ENCODE measurements around the gene CIROP.

Gene CIROP

DNA sequence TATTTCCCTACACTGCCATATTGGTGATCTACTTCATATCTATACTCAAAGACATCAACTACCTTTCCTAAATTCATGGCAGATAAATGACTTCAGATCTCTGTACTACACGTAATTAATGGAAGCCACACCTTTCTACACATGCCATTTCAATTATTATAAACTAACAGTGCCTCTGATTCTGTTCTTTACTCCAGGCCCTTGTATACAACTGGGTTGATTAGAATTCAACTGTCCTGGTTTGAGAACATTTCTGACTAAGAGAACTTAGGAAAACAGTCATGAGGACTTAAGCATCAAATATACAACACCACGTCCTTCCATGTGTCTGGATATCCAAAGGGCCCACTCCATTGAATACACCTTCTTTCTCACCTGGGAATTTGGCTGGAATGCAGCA lies 11.7 kb downstream of the CIROP start:
- DNase-seq = no peak

DNA sequence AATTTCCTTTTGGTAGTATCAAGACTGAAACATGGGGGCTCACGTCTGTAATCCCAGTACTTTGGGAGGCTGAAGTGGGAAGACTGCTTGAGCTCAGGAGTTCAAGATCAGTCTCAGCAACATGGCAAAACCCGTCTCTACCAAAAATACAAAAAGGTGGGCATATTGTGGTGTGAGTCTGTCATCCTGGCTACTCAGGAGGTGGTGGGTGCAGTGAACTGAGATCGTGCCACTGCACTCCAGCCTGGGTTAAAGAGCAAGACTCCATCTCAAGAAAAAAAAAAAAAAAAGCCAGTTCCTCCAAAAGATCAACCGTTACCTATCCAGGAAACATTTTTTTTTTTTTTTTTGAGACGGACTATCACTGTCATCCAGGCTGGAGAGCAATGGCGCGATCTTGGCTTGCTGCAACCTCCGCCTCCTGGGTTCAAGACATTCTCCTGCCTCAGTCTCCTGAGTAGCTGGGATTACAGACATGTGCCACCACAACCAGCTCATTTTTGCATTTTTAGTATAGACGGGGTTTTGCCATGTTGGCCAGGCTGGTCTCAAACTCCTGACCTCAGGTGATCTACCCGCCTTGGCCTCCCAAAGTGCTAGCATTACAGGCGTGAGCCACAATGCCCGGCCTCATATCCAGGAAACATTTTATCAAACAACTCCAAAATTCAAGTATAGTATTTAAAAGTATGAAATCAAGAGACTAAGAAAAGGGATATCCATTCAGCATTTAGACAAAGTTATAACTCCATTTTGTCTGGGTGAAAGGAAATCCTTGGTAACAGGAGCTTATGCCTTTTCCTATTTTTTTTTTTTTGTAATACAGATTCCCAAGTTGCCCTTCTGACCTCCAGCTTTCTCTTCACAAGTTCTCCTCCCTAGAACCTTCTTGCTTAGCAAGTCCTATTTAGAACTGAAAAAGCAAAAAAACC lies 13.2 kb downstream of the CIROP start:
- DNase-seq = no peak

- DNase-seq = no peak
These were observed 14.5 kb downstream of the CIROP start for GRCh38 chr14:23090254-23090636.

DNA sequence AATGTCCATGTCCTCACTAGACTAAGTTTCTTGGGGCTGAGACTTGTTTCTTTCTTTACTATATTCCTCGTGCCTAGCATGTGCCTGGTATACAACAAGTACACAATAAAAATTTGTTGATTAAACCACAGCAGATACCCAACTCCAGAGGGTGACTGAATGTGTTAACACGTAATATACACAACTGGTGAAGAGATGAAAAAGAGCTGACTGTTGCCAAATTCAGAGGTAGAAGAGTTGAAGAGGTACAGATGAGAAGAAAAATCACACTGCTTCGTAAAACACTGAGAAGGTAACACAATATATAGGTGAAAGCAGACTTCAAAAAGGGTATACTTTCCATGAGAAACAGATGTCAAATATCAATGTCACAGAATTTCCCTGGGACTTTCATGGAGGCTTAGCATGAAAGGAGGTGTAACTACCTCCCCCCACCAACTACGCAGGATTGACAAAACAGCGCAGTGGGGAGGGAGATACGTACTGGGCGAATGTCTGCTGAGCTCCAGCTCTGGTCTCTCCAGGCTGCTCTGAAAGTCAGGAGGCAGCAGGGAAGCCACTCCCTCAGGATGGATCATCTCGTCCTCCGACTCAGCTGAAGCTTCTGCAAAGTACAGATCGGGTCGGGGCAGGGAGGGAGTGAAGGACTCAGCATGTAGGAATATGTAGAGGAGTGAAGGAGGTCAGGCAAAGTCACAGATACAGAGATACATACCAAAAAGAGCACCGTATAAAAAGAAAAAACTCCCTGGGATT lies 15.1 kb downstream of the CIROP start:
- DNase-seq = no peak

DNA sequence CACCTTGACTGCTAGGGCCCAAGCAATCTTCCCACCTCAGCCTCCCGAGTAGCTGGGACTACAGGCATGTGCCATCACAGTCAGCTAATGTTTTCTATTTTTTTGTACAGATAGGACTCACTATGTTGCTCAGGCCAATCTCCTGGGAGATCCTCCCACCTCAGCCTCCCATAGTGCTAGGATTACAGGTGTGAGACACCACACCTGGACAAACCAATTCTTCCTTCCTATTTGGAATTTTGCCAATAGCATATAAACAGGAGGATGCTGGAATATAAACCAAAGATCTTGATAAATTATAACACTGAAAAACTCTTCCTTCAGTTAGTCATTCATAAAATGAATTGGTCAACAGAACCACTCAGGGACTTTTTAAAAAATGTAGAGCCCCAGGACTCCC lies 18.2 kb downstream of the CIROP start:
- DNase-seq = no peak

DNA sequence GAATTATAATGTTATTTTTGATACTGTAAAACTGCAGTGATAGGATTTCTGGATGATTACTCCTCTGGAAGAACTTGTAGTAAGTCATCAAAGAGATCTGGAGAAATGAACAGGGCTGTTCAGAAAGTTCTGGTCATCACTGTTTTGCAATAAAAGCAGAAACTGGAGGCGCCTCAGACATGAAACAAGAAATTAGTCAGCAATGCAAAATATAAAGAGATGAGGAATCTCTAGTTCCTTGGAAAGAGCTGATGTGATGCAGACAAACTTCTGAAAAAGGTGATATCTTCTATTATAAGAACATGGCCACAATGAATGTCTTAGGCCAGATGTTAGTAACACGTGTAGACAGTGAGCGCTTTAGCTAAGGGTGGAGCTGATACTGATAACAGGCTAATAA lies 19.3 kb downstream of the CIROP start:
- no peak for DNase-seq

DNA sequence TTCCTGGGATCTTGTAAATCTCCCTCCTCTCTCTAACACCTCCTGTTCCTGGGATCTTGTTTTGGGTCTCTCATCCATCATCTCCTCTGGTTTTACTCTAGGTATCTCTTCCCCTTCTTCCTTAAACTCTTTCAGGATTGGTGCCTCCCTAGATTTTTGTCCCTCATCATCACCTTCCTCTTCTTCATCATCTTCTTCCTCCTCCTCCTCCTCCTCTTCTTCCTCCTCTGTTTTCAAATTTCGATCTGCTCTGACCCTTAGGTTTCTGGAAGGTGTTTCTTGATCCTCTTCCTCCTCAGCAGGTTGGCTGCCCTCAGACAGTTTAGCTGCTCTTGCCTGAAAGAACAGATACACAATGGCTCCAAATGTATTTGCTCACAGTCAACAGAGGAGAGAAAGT lies 24.3 kb downstream of the CIROP start:
- no peak for DNase-seq

DNA sequence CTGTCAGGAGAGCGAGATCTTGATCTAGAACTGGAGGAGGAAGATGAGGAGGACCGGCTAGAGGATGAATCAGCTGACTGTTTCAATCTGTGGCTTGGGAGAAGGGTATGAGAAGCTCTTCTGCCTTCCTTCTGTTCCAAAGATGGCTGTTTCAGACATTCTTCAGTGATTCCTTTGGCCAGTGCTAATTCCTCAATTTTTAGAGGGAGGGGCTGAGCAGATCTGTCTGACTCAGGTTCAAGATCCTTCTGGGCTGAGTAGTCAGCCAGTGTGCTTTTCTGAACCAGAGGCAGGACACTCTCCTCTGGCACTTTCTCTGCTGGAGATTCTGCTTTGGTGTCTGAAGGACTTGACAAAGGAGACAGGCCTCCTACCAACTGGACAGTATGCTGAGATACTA lies 25.1 kb downstream of the CIROP start:
- DNase-seq = no peak

DNA sequence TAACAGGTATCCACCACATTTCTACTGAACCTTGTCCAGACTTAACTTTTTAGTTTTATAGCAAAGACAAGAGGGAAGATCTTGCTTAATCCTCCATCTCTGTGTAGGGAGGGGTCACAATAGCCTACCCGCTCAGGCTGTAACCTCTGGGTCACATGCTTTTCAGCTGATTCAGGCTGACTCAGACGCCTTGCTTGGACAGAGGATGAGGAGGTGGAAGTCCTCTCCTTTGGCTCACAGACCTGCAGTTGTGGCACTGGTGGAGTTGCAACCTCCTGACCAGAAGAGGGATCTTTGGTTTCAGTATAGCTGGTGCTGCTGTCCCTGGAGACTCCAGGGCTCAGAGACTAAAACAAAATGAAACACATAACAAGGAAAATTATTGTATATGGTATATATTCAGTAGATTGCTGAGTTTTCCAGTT lies 26.1 kb downstream of the CIROP start:
- no peak for DNase-seq

DNA sequence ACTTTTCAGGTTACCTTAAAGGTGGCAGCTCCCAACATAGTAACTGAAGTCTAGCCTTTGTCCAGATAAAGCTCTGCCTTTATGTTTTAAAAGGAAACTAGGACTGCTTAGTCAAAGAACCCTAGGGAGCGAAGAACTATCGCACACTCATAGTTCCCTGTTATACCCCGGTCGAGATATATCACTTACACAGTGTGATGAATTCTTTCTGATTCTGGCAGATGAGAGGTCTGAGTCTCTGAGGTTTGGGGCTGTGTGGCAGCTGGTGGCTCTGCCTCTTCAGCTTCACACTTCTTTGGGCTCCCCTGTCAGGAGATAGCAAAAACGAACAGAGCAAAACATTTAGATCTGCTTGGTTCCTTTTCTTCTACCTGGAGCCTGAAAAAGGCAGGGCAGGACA lies 26.8 kb downstream of the CIROP start:
- no peak for DNase-seq

GRCh38 chr14:23076785-23077408 lies 27.9 kb downstream of the CIROP start:
- DNase-seq = peak; percentile 13

- no peak for DNase-seq
These were observed 29.9 kb downstream of the CIROP start for GRCh38 chr14:23074906-23075305.

GRCh38 chr14:23071921-23072539 lies 32.8 kb downstream of the CIROP start:
- DNase-seq = no peak

DNA sequence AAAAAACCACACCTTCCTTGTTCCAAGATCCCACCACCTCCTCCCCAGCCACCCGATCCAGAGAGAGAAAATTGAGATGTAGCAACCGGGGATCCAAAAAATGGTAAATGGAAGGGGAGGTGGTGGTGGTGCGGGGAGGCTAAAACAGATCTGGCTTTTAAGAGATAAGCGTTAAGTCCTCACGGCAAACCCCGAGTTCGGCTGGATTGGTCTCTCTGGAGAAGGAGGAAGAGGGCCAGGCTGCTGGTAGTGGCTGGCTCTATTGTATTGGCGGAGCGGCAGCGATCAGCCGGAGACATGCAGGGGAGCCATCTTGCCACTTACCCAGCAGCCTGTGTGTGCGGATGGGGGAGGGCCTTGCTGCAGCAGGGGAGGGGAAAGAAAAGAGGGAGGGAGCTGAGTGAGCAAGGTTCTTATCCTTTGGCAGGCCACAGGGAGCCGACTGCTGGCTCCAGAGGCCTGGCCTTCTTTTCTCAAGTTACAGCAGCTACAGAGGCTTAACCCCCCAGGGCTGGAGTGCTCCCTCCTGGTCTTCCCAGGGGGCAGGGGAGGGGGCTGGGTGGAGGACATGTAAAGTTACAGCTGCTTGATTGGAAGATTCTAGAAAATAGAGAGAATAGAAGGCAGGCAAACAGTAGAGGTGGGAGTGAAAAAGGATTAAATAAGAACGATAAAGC lies 33.4 kb downstream of the CIROP start:
- peak; percentile 85 for DNase-seq

- no peak for DNase-seq
These were observed 34.3 kb downstream of the CIROP start for GRCh38 chr14:23070262-23071129.

GRCh38 chr14:23069413-23069806 lies 35.4 kb downstream of the CIROP start:
- no peak for DNase-seq

GRCh38 chr14:23068789-23069412 lies 35.9 kb downstream of the CIROP start:
- peak; percentile 77 for DNase-seq

- DNase-seq = no peak
These were observed 36.7 kb downstream of the CIROP start for GRCh38 chr14:23067847-23068788.

DNA sequence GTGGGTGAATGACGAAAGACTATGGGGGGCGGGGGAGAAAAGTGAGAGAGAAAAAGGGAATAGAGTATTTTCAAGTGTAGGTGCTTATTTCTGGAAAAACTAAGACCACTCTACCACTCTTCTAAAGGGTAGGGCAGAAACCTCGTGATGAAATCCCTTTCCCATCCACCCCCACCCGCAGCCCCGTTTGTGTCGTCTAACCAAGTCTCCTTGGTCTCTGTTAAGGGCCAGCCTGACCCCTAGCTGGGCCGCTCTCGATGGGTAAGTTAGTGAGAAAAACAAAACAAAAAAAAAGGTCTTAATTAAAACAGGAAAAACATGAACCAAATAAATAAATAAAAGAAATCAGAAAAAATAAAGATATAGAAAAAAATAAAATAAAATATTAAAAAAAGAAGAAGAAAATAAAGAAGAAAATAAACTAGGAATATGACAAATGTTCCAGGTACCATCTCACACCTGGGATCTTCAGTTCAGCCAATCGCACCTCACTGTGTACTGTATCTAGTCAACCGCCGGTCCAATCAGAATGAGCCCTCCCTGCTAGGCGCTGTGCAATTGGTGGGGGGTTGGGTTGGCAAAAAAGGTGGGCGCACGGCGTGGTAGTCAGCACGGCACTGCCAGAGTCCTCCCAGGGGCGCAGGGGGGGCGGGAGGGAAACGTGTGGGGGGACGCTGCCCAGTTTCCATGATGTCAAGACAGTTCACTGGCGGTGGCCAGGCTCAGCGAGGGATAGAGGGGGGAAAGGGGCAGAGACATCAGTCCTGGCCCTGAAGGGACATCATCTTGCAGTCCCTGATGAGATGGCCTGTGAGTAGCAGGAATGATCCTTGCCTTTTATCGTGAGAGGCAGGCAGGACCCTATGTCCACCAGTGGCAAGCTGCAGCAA lies 37.7 kb downstream of the CIROP start:
- DNase-seq = no peak

Data from RPMI8226 (cell line).